ENCODE measurements around the gene NRIP3.

Gene NRIP3

DNA sequence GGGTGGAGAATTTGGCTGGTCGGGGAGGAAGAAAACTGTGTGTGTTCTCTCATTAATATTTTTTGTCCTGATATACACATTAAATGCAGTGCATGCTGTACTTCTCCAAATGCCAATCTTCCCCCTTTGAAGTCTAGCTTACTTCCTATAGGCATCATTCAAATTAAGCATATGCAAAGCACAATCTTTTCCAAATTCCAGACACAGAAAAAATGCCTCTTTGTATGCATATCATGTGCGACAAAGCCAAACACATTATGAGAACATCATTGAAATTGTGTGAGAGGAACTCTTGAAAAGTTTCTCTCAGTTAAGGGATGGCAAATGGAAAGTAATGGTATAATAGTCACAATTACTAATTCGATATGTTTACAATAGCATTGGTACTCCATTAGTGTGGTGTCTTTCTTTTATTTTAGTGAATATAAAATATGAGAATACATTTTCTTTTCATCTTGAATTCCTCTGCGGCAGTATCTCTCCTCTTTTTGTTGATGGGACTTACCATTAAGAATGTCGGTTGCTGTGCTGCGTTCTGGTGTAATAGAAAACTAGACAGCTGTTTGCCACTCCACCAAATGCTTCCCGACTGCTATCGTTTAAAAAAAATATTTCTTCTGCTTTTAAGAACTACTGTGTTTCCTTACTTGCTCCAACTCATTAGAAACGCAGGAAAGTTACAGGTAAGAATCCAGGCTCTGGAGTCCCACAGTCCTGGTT is 19.3 kb upstream of the NRIP3 start:
- no peak for TF ChIP-seq FOXA1 (IDR thresholded peaks at IDR 0.05)
- no peak for TF ChIP-seq SP1 (IDR thresholded peaks at IDR 0.05)
- no peak for TF ChIP-seq SUZ12 (IDR thresholded peaks at IDR 0.05)
- no peak for TF ChIP-seq ELF4 (IDR thresholded peaks at IDR 0.05)
- TF ChIP-seq CTBP1 (IDR thresholded peaks at IDR 0.05; ENCODE audit: borderline replicate concordance), result no peak
- TF ChIP-seq BHLHE40 (IDR thresholded peaks at IDR 0.05; ENCODE audit: borderline replicate concordance), result no peak
- no peak for TF ChIP-seq HDGF (IDR thresholded peaks at IDR 0.05; ENCODE audit: borderline replicate concordance)
- no peak for TF ChIP-seq NFRKB (IDR thresholded peaks at IDR 0.05)
- TF ChIP-seq TARDBP (IDR thresholded peaks at IDR 0.05), result no peak
- TF ChIP-seq FOXM1 (IDR thresholded peaks at IDR 0.05; ENCODE audit: borderline replicate concordance), result no peak
- DNase-seq (ENCODE audit: extremely low spot score), result no peak
- POLR2A ChIA-PET, result interaction anchor here (0.8 kb wide), 1 partner anchor 59 kb away, joined by 3 read pairs; no protein-coding TSS in a partner anchor
- CTCF ChIA-PET, result interaction anchor here (0.7 to 1.1 kb wide), 2 partner anchors 14 to 115 kb away, joined by 3 read pairs; no protein-coding TSS in a partner anchor

DNA sequence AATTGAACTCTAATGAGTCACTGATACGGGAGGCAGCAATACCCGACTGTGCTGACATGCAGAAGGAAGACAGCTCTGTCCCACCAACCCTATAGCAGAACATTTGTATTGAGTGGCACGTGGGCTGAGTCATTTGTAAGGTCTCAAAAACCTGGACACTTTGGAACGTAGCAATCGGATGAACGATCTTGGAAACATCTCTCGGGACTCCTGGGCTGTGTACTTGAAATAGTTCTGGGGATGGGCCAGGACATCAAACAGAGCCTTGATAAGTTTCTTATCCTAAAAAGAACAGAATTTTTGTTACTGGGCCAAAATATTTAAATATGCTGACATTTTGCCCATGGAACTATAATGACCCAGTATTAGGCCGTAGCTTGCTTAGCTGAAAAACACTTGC is 17.1 kb upstream of the NRIP3 start:
- POLR2A ChIA-PET, result no interaction called here
- TF ChIP-seq CTBP1 (IDR thresholded peaks at IDR 0.05; ENCODE audit: borderline replicate concordance) (no peak), ELF4 (IDR thresholded peaks at IDR 0.05) (no peak), SP1 (IDR thresholded peaks at IDR 0.05) (no peak)
- DNase-seq (ENCODE audit: extremely low spot score), result no peak
- CTCF ChIA-PET, result interaction anchor here (0.7 to 1.1 kb wide), 2 partner anchors 11 to 38 kb away, joined by 3 read pairs; no protein-coding TSS in a partner anchor

DNA sequence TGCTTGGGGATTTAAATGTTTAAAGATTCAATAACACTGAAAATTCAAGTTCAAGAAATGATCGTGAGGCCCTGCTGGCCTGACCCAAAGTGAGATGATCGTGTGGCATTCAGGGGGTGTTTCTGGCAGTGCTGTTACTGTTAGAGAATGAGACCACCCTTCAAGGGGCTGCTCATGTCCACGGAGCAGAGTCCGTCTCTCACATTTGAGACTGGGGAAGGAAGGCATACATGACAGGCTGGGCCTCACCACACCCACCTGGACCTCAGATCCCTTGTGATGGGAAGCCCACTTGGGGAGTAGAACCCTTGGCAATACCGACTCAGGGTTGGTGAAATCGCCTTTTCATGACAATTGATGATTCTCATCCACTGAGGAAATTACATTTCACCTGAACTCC is 16.1 kb upstream of the NRIP3 start:
- no peak for DNase-seq (ENCODE audit: extremely low spot score)
- POLR2A ChIA-PET, result no interaction called here
- no peak for TF ChIP-seq TARDBP (IDR thresholded peaks at IDR 0.05)
- TF ChIP-seq BHLHE40 (IDR thresholded peaks at IDR 0.05; ENCODE audit: borderline replicate concordance), result no peak
- TF ChIP-seq SUZ12 (IDR thresholded peaks at IDR 0.05), result no peak
- CTCF ChIA-PET, result no interaction called here

DNA sequence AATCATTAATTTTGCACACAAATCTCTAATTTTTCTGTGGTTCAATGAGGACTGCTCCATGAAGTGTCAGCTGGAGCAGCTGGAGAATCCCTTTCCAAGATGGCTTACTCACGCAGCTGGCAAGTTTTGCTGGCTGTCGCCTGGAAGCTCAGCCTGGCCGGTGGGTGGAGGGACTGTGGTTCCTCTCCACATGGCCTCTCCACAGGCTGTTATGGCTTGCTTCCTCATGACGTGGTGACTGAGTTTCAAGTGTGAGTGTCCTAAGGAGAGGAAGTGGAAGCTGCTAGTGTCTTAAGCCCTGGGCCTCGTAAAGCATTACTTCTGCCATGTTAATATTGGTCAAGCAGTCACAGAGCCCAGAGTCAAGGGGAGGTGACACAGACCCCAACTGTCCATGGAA is 14.0 kb upstream of the NRIP3 start:
- CTCF ChIA-PET, result interaction anchor here (3.3 to 4.2 kb wide), 2 partner anchors 11 to 120 kb away, joined by 17 to 25 read pairs; no protein-coding TSS in a partner anchor
- DNase-seq (ENCODE audit: extremely low spot score), result no peak
- TF ChIP-seq CTBP1 (IDR thresholded peaks at IDR 0.05; ENCODE audit: borderline replicate concordance) (no peak), ELF4 (IDR thresholded peaks at IDR 0.05) (no peak), ARNT (IDR thresholded peaks at IDR 0.05) (no peak), FOXA1 (IDR thresholded peaks at IDR 0.05) (no peak), L3MBTL2 (conservative IDR thresholded peaks at IDR 0.05) (no peak), SUZ12 (IDR thresholded peaks at IDR 0.05) (no peak), FOXM1 (IDR thresholded peaks at IDR 0.05; ENCODE audit: borderline replicate concordance) (no peak), HDGF (IDR thresholded peaks at IDR 0.05; ENCODE audit: borderline replicate concordance) (no peak), TARDBP (IDR thresholded peaks at IDR 0.05) (no peak), FOXK2 (IDR thresholded peaks at IDR 0.05) (no peak), NFRKB (IDR thresholded peaks at IDR 0.05) (no peak), ZNF384 (IDR thresholded peaks at IDR 0.05) (no peak)
- TF ChIP-seq, protein P1, sequence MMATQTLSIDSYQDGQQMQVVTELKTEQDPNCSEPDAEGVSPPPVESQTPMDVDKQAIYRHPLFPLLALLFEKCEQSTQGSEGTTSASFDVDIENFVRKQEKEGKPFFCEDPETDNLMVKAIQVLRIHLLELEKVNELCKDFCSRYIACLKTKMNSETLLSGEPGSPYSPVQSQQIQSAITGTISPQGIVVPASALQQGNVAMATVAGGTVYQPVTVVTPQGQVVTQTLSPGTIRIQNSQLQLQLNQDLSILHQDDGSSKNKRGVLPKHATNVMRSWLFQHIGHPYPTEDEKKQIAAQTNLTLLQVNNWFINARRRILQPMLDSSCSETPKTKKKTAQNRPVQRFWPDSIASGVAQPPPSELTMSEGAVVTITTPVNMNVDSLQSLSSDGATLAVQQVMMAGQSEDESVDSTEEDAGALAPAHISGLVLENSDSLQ (IDR thresholded peaks at IDR 0.05), result no peak
- POLR2A ChIA-PET, result interaction anchor here (1.0 kb wide), 1 partner anchor 53 kb away, joined by 3 read pairs; no protein-coding TSS in a partner anchor

DNA sequence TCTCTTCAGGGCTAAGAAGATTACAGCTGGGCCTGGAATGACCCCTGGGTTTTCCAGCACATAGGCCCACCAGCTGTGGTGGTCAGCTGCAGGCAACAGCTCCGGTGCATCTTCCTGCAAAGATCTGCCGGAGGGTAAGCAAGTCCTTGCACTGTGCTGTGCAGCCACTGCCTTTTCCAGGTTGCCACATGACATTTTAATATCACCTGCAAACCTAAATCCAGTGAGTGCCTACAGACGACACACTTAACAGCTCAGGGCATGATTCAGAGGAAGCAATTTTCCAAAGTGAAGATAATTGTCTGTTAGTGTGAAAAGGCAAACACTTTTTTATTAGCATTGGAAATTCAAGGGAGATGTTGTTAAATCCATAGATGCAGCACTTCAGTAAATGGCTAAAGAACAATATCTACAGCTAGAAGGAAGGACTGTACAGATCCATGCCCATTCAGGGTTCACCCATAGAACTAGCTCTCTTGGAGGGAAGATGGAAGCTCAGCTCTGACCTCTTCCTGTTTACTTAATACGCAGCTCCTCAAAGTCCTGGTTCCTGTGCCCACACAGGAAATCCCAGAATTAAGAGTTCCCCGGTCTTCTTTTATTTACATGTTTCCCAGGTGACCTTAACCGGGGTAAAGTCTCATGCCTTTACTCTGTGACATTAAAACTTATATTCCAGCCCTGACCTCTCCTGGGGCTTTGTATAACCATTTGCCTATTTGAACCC is 13.3 kb upstream of the NRIP3 start:
- TF ChIP-seq CTBP1 (IDR thresholded peaks at IDR 0.05; ENCODE audit: borderline replicate concordance) (no peak), L3MBTL2 (conservative IDR thresholded peaks at IDR 0.05) (no peak), BHLHE40 (IDR thresholded peaks at IDR 0.05; ENCODE audit: borderline replicate concordance) (no peak), LEF1 (IDR thresholded peaks at IDR 0.05; ENCODE audit: borderline replicate concordance) (no peak), FOXA1 (IDR thresholded peaks at IDR 0.05) (no peak), SUZ12 (IDR thresholded peaks at IDR 0.05) (no peak), ARNT (IDR thresholded peaks at IDR 0.05) (no peak), NFRKB (IDR thresholded peaks at IDR 0.05) (no peak), ELF4 (IDR thresholded peaks at IDR 0.05) (no peak)
- TF ChIP-seq, protein P1 (IDR thresholded peaks at IDR 0.05), result no peak
- no peak for DNase-seq (ENCODE audit: extremely low spot score)
- POLR2A ChIA-PET, result interaction anchor here (1.0 kb wide), 1 partner anchor 52 kb away, joined by 3 read pairs; no protein-coding TSS in a partner anchor
- CTCF ChIA-PET, result interaction anchor here (0.6 to 4.2 kb wide), 8 partner anchors 9 to 509 kb away, joined by 3 to 25 read pairs (median 8); partner anchors contain the start of gene NRIP3

DNA sequence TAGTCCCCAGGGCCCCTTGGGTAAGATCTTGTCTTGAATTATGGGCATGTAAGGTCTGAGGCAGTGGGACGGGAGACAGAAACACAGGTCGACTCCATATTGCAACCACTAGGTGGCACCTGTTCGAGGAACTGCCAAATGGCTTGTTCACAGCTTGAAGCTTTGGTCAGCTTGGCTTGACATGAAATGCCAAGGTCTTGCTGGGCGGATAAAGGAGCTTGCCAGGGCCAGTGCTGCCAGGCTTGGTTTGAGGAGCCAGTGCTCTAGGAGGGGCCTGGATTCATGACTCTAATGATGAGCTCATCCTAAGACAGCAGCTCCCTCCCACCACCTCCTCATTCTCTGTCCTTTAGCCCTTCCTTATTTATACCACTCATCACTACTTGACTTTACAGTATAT is 11.9 kb upstream of the NRIP3 start:
- POLR2A ChIA-PET, result interaction anchor here (0.6 kb wide), 1 partner anchor 1009 kb away, joined by 3 read pairs; no protein-coding TSS in a partner anchor
- peak; percentile 82 for DNase-seq (ENCODE audit: extremely low spot score)
- CTCF ChIA-PET, result interaction anchor here (0.5 to 4.2 kb wide), 13 partner anchors 9 to 1771 kb away, joined by 3 to 25 read pairs (median 8); partner anchors contain the start of gene NRIP3
- TF ChIP-seq TARDBP (IDR thresholded peaks at IDR 0.05) (no peak), BHLHE40 (IDR thresholded peaks at IDR 0.05; ENCODE audit: borderline replicate concordance) (no peak), ZNF384 (IDR thresholded peaks at IDR 0.05) (no peak), SP1 (IDR thresholded peaks at IDR 0.05) (no peak), NFRKB (IDR thresholded peaks at IDR 0.05) (no peak), CTBP1 (IDR thresholded peaks at IDR 0.05; ENCODE audit: borderline replicate concordance) (no peak), ELF4 (IDR thresholded peaks at IDR 0.05) (no peak), HDGF (IDR thresholded peaks at IDR 0.05; ENCODE audit: borderline replicate concordance) (no peak), SUZ12 (IDR thresholded peaks at IDR 0.05) (no peak), ARNT (IDR thresholded peaks at IDR 0.05) (no peak), L3MBTL2 (conservative IDR thresholded peaks at IDR 0.05) (no peak), FOXA1 (IDR thresholded peaks at IDR 0.05) (no peak), FOXK2 (IDR thresholded peaks at IDR 0.05) (no peak), FOXM1 (IDR thresholded peaks at IDR 0.05; ENCODE audit: borderline replicate concordance) (no peak), LEF1 (IDR thresholded peaks at IDR 0.05; ENCODE audit: borderline replicate concordance) (no peak)
- TF ChIP-seq, protein P1 (IDR thresholded peaks at IDR 0.05), result no peak

Data from HEK293T (cell line).